Measurements from ENCODE around the gene LRP1B. TPM values are rescaled to one million over a fixed set of nuclear protein-coding genes. Genes with fewer than 3 reads are reported as not detected.

The LRP1B gene
- total RNA-seq, 2 experiments from 2014 or later = not detected

GRCh38 chr2:141967503-141967902 lies 163.3 kb downstream of the LRP1B start:
- CTCF ChIA-PET = no interaction called here

GRCh38 chr2:141959941-141960340 lies 170.9 kb downstream of the LRP1B start:
- CTCF ChIA-PET = no interaction called here

More at GRCh38 chr2:141967503-141967902, 163.3 kb downstream of the LRP1B start:
- POLR2A ChIA-PET = no interaction called here

DNA sequence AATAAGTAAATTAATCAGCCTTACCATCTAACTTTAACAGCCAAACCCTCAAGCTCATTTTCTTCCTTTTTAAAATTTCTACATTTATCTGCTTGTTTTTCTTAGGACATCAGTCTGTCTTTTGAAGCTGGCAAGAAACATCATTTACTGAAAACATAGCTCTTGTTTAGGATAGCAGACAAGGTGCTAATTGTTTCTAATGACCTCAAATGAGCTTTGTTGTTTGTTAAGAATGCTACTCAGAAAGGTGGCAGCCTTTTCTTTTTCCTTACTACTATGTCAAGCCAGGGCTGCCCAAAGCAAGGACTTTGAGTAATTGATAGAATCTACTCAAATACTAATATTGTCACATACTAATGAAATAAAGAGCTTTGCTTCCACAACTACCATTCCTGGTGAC lies 171.8 kb downstream of the LRP1B start:
- POLR2A ChIA-PET = no interaction called here
- CTCF ChIA-PET = no interaction called here

More at GRCh38 chr2:141959941-141960340, 170.9 kb downstream of the LRP1B start:
- POLR2A ChIA-PET = no interaction called here

DNA sequence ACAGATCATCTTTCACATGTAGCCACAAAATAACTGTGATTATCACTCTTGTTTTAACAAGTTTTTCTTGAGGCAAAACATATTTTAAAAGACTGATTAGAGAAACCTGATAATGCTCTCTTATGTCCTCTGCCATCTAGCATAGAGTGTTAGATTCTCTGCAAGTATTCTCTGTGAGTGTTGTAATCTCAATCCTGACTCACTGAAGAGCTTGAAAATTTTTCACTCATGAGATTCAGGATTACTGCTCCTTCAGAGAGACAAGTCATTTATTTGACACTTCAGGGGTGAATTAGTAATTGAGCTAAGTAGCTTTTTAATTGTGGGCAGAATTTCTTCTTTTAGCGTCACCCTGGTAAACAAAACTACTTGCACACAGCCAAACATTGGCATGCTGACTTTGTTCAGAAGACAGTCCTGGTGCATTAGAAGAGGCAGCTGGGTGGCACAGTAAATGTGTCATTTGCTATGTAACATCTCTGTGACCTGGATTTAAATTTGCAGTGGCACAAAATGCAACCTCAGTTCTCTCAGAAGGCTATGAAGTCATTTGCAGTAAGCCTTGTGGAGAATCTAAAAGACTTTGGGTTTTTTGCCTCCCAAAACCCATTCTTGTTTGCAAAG lies 172.9 kb downstream of the LRP1B start:
- CTCF ChIA-PET = no interaction called here
- POLR2A ChIA-PET = no interaction called here

DNA sequence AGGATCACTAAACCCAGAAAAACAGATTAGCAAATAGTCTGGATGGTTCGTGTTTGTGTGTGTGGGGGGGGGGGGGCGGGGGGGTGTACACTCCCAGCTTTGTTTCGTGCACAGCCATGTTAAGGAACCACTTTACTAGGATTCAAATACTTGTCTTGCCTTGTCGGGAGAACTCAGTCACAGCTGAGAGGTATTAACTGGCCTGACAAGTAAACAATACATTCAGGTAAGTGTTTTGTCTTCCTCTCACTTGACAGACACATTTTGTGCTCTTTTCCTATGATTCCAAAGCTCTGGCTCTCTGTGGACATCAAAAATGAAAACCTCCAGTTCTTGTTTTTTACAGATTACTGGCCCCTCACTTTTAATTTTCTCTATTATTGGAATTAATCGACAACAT lies 173.5 kb downstream of the LRP1B start:
- ChIA-PET POLR2A (no interaction called here), CTCF (no interaction called here)

- ChIA-PET POLR2A (no interaction called here), CTCF (no interaction called here)
Measured at GRCh38 chr2:141947396-141948114, 183.3 kb downstream of the LRP1B start.

GRCh38 chr2:141946016-141946415 lies 184.8 kb downstream of the LRP1B start:
- CTCF ChIA-PET = no interaction called here
- POLR2A ChIA-PET = no interaction called here

GRCh38 chr2:141943918-141944317 lies 186.9 kb downstream of the LRP1B start:
- POLR2A ChIA-PET = no interaction called here
- CTCF ChIA-PET = no interaction called here

GRCh38 chr2:141942006-141942789 lies 188.6 kb downstream of the LRP1B start:
- POLR2A ChIA-PET = no interaction called here
- CTCF ChIA-PET = no interaction called here

- POLR2A ChIA-PET = no interaction called here
- CTCF ChIA-PET = no interaction called here
Measured at GRCh38 chr2:141941210-141941714, 189.6 kb downstream of the LRP1B start.

- CTCF ChIA-PET = no interaction called here
- POLR2A ChIA-PET = no interaction called here
Measured at GRCh38 chr2:141940709-141941108, 190.1 kb downstream of the LRP1B start.

DNA sequence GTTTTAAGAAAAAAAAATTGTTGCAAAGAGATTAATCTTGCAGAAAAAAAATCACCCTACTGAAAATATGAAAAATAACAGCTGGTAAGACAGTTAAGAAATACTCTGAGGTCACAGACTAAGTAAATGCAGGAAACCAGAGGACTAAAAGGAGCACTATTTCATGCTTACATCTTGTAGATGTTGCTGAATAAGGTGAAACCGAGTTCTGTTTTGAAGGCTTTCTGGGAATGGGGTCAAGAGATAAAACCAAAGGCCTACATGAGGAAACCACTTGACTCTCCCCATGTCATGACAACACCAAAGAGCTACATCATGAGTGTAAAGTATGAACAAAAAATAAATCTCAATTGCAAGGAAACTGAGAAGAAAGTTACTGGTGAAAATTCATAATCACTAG lies 197.6 kb downstream of the LRP1B start:
- CTCF ChIA-PET = no interaction called here
- POLR2A ChIA-PET = no interaction called here

GRCh38 chr2:141932261-141932660 lies 198.6 kb downstream of the LRP1B start:
- POLR2A ChIA-PET = no interaction called here
- CTCF ChIA-PET = no interaction called here

- ChIA-PET CTCF (no interaction called here), POLR2A (no interaction called here)
Measured at GRCh38 chr2:141931797-141932196, 199.0 kb downstream of the LRP1B start.

DNA sequence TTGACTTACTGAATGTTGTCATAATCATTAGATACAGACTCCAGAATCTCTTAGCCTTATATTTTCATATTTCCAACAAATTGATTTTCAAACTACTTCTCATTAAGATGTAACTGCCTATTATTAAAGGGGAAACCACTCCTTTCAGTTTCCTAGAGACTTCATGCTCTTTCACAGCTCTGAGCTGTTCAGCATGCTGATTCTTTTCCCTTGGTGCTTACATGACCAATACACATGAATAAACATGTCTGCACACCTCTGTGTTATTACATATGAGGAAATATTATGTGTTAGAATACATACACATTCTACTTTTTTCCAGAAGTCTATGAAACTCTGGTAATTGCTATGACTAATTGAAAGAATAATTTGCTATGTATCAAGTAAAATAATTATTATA lies 200.0 kb downstream of the LRP1B start:
- ChIA-PET POLR2A (no interaction called here), CTCF (no interaction called here)

DNA sequence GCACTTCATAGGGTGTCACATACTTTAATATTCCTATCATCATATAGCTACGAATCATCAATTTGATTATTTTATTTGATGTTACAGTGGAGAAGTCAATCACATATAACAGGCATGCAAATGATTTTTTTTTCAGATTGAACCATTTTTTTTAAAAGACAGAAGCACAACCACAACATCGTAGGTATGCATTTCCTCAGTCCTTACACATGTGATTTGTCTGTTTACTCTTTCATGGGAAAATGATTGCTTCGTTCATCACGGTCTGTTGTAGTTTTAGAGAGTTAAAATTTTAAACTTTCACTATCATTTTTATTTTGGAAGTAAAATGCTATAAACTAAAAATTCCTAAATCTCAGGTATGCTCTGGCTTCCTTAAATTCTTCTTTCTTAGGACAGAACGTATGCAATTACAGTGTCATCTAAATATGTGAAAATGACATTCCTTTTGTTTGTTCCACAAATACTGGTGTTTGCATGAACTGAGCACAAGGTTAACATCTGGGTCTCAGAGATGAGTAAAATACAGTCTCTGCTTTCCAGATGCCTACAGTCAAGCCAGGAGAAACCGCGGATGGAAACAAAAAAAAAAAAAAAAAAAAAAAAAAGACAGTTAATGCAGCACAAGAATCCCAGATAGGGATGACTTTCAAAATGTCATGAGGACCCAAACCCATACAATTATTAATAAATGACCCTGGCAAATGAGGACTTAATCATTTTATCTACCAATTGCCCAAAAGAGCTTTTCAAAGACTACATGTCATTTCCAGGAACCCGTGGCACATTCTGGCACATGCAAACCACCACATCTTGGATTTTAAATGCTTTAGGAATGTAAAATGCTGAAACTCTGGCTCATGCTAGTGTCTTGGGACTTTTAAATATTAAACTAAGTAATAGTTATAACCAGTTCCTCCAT lies 201.2 kb downstream of the LRP1B start:
- ChIA-PET CTCF (no interaction called here), POLR2A (no interaction called here)

GRCh38 chr2:141928476-141928875 lies 202.3 kb downstream of the LRP1B start:
- ChIA-PET POLR2A (no interaction called here), CTCF (no interaction called here)

GRCh38 chr2:141927536-141927935 lies 203.3 kb downstream of the LRP1B start:
- POLR2A ChIA-PET = no interaction called here
- CTCF ChIA-PET = no interaction called here

DNA sequence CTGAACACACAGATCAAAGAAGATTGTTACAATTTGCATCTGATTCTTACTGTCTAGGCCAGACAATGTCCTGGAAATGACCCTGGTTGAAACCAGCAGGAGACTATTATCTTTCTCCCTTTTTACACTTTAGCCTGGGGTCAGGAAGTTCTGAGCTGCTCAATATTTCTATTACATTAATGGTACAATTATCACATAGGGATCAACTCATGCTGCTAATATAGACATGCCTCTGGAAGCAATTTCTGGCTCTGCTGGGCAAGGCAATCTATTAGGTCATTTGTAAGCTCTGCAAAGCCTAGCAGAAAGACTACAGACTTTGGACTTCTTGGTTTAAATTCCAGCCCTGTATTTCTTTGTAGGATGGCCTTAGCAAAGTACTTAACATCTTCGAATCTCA lies 205.3 kb downstream of the LRP1B start:
- ChIA-PET CTCF (no interaction called here), POLR2A (no interaction called here)

- ChIA-PET CTCF (interaction anchor here (0.8 kb wide), 1 partner anchor 220 kb away, joined by 3 read pairs; no protein-coding TSS in a partner anchor), POLR2A (no interaction called here)
Measured at GRCh38 chr2:141923657-141924056, 207.2 kb downstream of the LRP1B start.
